Measurements from ENCODE around the gene AGPAT4. TPM values are rescaled to one million over a fixed set of nuclear protein-coding genes. Genes with fewer than 3 reads are reported as not detected.

AGPAT4 gene
- total RNA-seq, 1 experiment from 2014 or later = 15.5 TPM

DNA sequence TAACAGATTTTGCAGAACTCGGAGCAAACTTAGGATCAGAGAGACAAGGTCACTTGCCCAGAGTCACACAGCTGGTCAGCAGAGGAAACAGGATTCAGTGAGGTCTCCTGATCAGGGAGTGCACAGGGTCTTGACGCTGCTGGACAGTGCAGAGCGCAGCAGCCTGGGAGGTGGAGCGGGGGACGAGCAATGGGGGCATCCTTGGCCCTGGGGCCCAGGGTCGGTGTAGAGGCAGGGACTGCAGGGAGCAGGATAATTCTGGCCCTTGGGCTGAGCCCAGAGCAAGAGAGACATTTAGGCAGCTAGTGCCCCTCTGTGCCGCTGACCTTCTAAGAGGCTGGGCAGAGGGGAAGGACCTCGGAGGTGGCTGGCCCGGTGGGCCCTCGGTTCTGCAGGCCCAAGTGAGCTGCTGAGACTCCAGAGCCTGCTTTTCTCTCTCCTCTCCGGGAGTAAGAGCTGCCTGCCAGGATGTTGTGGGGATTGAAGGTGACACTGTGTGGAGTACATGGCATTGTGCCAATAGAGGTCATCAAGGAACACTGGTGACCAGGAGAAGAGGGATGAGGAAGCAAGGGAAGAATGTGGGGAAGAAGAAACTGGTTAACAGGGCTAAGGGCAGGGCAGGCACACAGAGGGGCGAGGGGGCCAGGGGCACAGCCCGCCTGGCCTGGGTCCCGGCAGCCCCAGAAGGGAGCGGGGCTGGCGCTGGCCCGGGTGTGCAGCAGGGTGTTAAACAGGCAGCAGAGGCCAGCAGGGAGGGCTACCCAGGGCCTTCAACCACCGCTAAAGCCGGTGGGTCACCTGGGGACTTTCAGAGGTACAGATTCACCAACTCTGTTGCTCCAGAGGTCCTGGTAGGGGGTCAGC lies 122.0 kb downstream of the AGPAT4 start:
- intact Hi-C loops (cut with micrococcal nuclease) = no loop called here
- ATAC-seq = no peak
- Histone ChIP-seq H2AFZ (ENCODE audit: low read depth, low read length, poor library complexity, severe bottlenecking) (no peak overlapping the region), H3K4me3 (replicated peaks in 1 of 2; ENCODE audit: low read depth in 1 of 2, low read length in 2 of 2) (no peak overlapping the region), H4K20me1 (ENCODE audit: insufficient read depth) (no peaks in the 10 kb centered on the region; the same call in 1 of the 2 replicates), H3K4me2 (ENCODE audit: low read length) (no peak overlapping the region), H3K9ac (ENCODE audit: low read length) (no peak overlapping the region), H3K36me3 (ENCODE audit: control insufficient read depth in 1 of 2, insufficient read depth in 2 of 2, low read length in 2 of 2) (no peaks in the 10 kb centered on the region), H3K79me2 (ENCODE audit: insufficient read depth, low read length) (no peaks in the 10 kb centered on the region), H3K9me2 (ENCODE audit: insufficient read depth) (no peaks in the 10 kb centered on the region), H3K9me3 (ENCODE audit: control insufficient read depth in 1 of 2, insufficient read depth in 1 of 2, low read depth in 1 of 2, low read length in 2 of 2) (no peaks in the 10 kb centered on the region), H3K27ac (ENCODE audit: low read depth, low read length) (no peak overlapping the region), H3K27me3 (ENCODE audit: insufficient read depth, low read length) (no peaks in the 10 kb centered on the region), H3K4me1 (ENCODE audit: control insufficient read depth in 1 of 2, insufficient read depth in 2 of 2, low read length in 2 of 2) (no peaks in the 10 kb centered on the region)
- TF ChIP-seq RAD21 (IDR thresholded peaks at IDR 0.05; ENCODE audit: low read depth) = no peak
- TF ChIP-seq, protein P1, sequence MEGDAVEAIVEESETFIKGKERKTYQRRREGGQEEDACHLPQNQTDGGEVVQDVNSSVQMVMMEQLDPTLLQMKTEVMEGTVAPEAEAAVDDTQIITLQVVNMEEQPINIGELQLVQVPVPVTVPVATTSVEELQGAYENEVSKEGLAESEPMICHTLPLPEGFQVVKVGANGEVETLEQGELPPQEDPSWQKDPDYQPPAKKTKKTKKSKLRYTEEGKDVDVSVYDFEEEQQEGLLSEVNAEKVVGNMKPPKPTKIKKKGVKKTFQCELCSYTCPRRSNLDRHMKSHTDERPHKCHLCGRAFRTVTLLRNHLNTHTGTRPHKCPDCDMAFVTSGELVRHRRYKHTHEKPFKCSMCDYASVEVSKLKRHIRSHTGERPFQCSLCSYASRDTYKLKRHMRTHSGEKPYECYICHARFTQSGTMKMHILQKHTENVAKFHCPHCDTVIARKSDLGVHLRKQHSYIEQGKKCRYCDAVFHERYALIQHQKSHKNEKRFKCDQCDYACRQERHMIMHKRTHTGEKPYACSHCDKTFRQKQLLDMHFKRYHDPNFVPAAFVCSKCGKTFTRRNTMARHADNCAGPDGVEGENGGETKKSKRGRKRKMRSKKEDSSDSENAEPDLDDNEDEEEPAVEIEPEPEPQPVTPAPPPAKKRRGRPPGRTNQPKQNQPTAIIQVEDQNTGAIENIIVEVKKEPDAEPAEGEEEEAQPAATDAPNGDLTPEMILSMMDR (IDR thresholded peaks at IDR 0.05 in 2 of 3, conservative IDR thresholded peaks at IDR 0.05 in 1 of 3; ENCODE audit: borderline replicate concordance in 1 of 3, insufficient read depth in 1 of 3, low read depth in 2 of 3, low read length in 2 of 3) = no peak
- DNase-seq (ENCODE audit: low read depth, low spot score) = no peak
- no TSS peak for BruUV-seq (replicated peaks)
- ChIA-PET CTCF (interaction anchor here (5.0 kb wide), 1 partner anchor 219 kb away, joined by 23 read pairs; no protein-coding TSS in a partner anchor), POLR2A (no interaction called here), RAD21 (ENCODE audit: low non-redundant PET in 1 of 2, low total read pairs in 2 of 2, uncharacterized antibody in 2 of 2, unreplicated experiment in 2 of 2) (interaction anchor here in 1 of 2 experiments (1.4 kb wide), 1 partner anchor 219 kb away, joined by 3 read pairs; no protein-coding TSS in a partner anchor)

DNA sequence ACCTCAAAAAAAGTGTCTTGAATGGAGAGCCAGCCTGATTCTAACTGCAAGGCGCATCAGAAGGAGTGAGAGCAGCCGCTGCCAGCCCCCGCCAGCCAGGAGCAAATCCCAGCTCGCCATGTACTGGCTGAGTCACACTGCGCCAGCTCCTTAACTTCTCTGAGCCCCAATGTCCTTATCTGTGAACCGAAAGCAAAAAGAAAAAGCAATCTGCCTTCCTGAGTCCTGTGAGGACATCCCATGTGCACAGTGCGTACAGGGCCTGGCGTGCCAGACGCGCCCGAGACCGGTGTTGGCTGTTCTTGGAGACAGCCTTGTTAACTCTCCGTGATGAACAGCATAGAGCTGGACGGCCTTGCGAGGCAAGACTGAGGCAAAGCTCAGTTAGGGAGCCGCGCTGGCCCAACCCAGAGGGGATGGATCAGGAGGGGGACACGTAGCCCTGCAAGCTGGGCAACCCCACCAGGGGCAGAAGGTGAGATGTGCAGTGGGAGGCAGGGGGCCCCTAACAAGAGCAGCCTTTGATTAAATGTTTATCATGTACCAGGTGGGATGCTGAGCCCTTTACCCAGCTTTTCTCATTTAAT lies 122.7 kb downstream of the AGPAT4 start:
- TF ChIP-seq CBX3 (IDR thresholded peaks at IDR 0.05; ENCODE audit: low read depth) (no peak), SIN3A (IDR thresholded peaks at IDR 0.05; ENCODE audit: low read depth) (no peak)
- Histone ChIP-seq H2AFZ (ENCODE audit: low read depth, low read length, poor library complexity, severe bottlenecking) (no peak overlapping the region), H3K79me2 (ENCODE audit: insufficient read depth, low read length) (no peaks in the 10 kb centered on the region), H3K4me2 (ENCODE audit: low read length) (no peak overlapping the region), H3K9me3 (ENCODE audit: control insufficient read depth in 1 of 2, insufficient read depth in 1 of 2, low read depth in 1 of 2, low read length in 2 of 2) (no peaks in the 10 kb centered on the region), H3K36me3 (ENCODE audit: control insufficient read depth in 1 of 2, insufficient read depth in 2 of 2, low read length in 2 of 2) (no peaks in the 10 kb centered on the region), H3K4me1 (ENCODE audit: control insufficient read depth in 1 of 2, insufficient read depth in 2 of 2, low read length in 2 of 2) (no peaks in the 10 kb centered on the region), H3K9ac (ENCODE audit: low read length) (no peak overlapping the region), H3K27me3 (ENCODE audit: insufficient read depth, low read length) (no peaks in the 10 kb centered on the region), H3K4me3 (replicated peaks in 1 of 2; ENCODE audit: low read depth in 1 of 2, low read length in 2 of 2) (no peak overlapping the region), H3K9me2 (ENCODE audit: insufficient read depth) (no peaks in the 10 kb centered on the region), H4K20me1 (ENCODE audit: insufficient read depth) (no peaks in the 10 kb centered on the region; the same call in 1 of the 2 replicates), H3K27ac (ENCODE audit: low read depth, low read length) (no peak overlapping the region)
- intact Hi-C loops (cut with micrococcal nuclease) = no loop called here
- RAD21 ChIA-PET (ENCODE audit: low non-redundant PET in 1 of 2, low total read pairs in 2 of 2, uncharacterized antibody in 2 of 2, unreplicated experiment in 2 of 2) = interaction anchor here in 1 of 2 experiments (1.4 kb wide), 1 partner anchor 220 kb away, joined by 3 read pairs; no protein-coding TSS in a partner anchor
- ATAC-seq (no peak), DNase-seq (ENCODE audit: low read depth, low spot score) (no peak)
- POLR2A ChIA-PET = no interaction called here
- no TSS peak for BruUV-seq (replicated peaks)
- CTCF ChIA-PET = interaction anchor here (5.0 kb wide), 1 partner anchor 220 kb away, joined by 23 read pairs; no protein-coding TSS in a partner anchor

Data from HCT116 (cell line).